HG03442 (cell line): Measurements from ENCODE around the gene HEY2.

Experiments
- ATAC-seq: cut with Tn5 transposase; IDR thresholded peaks from one replicate; pipeline ENCODE4 v1.9.1; 2021; ENCODE audit warnings: mild to moderate bottlenecking, moderate library complexity; ENCODE audit not compliant: unreplicated experiment

HEY2 gene

GRCh38 chr6:125742464-125743120, 6.8 kb upstream of the HEY2 start:
- ATAC-seq, result no peak

GRCh38 chr6:125743604-125744003, 5.8 kb upstream of the HEY2 start:
- ATAC-seq, result no peak

DNA sequence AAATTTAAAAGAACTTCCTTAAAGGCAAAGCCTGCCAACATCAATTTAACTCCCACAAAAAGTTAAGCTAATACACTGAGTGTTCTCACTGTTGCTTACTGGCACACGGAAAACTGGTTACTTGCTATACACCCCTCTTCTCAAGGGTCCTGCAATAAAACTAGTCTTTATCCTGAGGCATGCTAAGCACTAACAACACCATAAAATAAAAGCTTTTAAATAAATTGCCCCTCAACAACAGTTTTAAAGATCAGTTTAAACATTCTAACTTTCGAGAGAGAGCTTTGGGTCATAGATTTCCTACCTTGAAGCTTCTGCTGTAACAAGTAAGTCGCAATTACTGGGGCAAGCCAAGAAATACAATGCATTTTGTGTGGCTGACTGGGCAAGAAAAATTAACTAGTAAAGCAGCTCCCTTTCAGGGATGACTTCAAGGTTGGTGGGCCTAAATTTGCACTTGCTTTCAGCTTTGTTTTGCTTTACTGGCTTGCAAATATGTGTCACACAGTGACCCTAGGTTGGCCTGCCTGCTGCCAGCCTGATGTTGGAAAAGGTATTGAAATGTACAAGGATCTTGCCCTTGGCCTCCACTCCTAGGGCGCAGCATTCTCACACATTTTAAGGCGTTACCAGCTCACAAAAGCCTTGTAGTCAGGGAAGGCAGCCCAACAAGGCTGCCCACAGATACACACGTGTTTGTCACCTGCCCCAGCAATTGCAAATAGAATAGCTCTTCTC, 4.0 kb upstream of the HEY2 start:
- ATAC-seq, result no peak

GRCh38 chr6:125746019-125746414, 3.4 kb upstream of the HEY2 start:
- no peak for ATAC-seq

DNA sequence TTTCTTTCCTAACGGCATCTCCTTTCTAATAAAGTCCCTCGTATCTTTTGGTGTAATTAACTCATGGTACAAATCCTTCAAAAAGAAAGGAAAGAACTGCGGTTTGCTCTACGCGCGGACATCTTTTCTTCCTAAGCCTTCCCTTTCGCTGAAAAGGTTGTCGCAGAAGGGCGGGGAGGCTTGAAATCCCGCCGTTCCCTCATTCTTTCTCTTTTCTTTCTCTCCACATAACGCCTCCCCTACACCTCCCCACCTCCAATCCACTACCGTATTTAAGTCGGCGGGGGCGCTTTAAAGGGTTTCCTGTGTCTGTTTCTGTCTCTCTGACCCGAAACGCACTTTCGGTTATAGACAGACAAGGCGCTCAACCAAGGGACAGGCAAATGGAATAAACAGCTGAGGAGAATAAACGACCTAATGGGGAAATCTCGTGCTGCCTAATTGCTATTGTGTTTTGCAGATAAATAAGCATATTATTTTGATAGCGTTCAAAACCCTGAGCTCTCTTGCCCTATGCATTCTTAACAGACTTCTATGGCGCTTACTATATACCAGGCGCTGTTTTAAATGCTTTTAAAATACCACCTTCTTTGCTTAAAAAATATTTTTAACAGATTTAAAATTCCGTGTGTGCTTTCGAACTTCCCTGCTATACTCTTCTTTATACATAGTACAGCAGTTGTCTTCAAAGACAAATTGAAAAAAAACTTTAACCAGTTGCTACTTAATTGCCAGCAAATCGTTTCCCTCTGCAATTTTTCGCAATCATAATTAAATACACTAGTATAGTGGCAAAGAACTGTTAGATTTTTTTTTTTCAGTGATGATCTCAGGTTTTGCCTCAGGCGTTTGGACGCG, 2.5 kb upstream of the HEY2 start:
- ATAC-seq, result peak; percentile 56

GRCh38 chr6:125747589-125748405, 1.6 kb upstream of the HEY2 start:
- ATAC-seq, result no peak

- ATAC-seq, result no peak
These were observed 843 bp upstream of the HEY2 start for GRCh38 chr6:125748406-125749172.

DNA sequence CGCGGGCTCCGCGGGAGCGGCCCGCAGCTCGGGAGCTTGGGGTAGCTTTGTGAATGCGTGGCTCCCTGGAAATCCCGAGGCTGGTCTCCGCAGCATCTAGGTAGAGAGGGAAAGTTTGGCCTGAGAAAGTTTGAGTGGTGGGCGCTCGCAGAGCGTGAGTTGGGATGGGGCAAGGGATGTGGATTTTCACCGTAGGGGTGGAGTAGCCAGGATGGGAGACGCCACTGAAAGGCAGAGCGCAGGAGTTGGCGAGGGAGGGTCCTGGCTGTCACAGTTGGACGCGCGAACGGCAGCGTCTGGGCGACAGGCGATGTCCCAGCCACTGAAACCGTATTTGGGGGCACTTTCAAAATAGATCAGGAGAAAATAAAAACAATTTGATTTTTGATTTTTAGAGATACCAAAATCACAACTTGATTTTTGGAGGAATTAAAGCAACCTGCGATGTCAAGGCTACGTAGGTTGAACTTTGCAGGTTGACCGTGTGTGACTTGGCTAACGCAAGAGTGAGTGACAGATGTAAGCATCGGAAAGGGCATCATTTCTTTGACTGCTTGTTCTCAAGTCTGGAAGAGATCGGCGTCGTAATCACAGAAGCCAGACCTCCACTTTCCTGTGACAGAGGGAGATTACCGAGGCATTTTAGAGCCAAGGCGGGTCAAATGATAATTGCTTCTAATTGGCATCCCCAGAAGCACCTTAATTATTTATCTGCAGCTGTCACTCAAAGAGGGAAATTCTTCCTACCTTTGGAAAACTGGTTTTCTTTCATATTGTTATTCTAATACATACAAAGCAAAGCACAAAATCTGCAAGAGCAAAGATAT, 646 bp downstream of the HEY2 start:
- no peak for ATAC-seq

- ATAC-seq, result no peak
These were observed 1.4 kb downstream of the HEY2 start for GRCh38 chr6:125750692-125751333.

GRCh38 chr6:125751334-125751916, 2.0 kb downstream of the HEY2 start:
- ATAC-seq, result no peak

DNA sequence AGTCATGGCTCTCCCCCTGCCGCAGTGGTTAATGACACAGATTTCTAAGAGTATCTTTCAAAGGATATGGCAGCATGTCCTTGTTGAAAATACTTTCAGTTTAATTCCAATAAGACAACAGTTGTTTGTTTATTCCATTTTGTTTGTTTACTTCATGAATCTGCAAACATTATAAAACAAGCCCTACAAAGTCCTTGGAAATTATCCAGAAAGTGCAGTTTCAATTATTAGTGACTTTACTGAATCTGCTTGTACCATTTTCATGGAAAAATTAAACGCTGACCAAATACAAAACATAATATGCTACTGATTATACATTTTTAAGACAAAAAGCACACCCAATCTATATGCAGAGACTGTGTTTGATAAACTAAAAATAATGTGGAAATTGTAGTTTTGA, 3.3 kb downstream of the HEY2 start:
- ATAC-seq, result no peak

GRCh38 chr6:125753218-125753936, 3.9 kb downstream of the HEY2 start:
- ATAC-seq, result no peak

DNA sequence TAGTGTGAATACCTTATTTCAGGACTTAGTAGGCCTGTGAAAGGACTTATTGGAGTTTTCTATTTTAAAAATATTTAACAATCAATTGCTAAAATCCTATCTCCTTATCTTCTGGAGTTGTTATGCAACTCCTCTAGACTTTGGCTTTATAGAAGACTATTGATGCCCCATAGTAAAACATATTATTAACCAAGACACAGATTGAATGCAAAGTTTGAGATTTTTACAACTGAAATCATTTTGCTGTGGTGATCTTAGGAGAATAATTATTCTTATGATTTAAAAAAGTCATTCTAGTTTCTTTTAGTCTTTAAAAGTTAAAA, 4.5 kb downstream of the HEY2 start:
- no peak for ATAC-seq

DNA sequence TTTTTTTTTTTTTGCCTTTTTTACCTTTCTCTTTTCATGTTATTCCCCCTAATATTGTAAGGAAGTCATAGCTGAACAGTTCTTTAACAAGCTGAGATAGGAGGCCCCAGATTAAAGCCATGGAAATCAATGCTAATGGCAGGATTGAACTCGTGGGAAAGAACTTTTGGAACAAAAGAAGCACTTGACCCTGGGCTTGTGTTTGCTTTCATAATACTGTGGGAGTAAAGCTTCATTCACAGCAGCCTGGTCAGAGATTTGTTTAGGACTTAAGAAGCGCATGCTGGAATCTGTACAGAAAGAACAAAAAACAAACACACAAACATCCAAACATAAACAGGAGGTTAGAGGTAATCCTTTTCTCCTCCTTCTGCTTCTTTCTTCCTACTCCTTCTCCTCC, 5.1 kb downstream of the HEY2 start:
- ATAC-seq, result no peak

DNA sequence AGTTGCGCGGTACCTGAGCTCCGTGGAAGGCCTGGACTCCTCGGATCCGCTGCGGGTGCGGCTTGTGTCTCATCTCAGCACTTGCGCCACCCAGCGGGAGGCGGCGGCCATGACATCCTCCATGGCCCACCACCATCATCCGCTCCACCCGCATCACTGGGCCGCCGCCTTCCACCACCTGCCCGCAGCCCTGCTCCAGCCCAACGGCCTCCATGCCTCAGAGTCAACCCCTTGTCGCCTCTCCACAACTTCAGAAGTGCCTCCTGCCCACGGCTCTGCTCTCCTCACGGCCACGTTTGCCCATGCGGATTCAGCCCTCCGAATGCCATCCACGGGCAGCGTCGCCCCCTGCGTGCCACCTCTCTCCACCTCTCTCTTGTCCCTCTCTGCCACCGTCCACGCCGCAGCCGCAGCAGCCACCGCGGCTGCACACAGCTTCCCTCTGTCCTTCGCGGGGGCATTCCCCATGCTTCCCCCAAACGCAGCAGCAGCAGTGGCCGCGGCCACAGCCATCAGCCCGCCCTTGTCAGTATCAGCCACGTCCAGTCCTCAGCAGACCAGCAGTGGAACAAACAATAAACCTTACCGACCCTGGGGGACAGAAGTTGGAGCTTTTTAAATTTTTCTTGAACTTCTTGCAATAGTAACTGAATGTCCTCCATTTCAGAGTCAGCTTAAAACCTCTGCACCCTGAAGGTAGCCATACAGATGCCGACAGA, 9.9 kb downstream of the HEY2 start:
- no peak for ATAC-seq

- no peak for ATAC-seq
These were observed 10.6 kb downstream of the HEY2 start for GRCh38 chr6:125759959-125760457.

DNA sequence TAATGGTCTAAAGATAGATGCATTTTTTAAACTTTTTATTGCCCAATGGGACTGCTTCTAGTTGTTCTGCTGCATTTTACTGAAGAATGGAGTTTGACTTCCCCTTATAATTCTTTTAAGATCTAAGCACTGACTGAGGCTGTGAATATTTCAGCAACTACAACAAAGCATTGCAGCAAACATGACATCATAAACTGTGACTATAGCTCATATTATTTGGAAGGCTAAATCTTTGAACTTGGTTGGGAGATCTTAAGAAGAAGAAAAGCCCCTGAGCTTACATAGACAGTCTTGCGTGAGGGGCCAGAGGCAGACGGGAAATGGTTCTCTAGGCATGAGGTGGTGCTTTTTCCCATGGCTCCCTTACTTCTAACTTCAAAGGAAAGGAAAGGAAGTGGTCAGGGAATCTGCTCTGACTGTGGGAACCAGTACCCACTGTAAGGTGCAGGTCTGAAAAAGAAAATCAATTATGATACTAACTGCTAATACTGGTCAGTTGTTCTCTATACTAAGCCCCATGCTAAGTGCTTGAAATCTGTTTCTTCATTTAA, 14.8 kb downstream of the HEY2 start:
- peak; percentile 40 for ATAC-seq
